MM.1S (cell line): ENCODE data around the gene SLC38A8.

Source experiments
- CTCF ChIP-seq: fragments of 300-600 bp; sonication (generic); IDR thresholded peaks from 2 replicates; pipeline ENCODE4 v1.5.1; 2016; ENCODE audit warnings: antibody characterized with exemption, low read length, mixed read lengths
- EZH2 ChIP-seq: fragments of 300-600 bp; sonication (generic); optimal IDR thresholded peaks from 2 replicates; pipeline ENCODE3; 2017; ENCODE audit warnings: low read depth, mild to moderate bottlenecking, antibody characterized with exemption, low read length, mixed read lengths
- EZH2phosphoT487 ChIP-seq: fragments of 300-600 bp; sonication (generic); IDR thresholded peaks from 2 replicates; pipeline ENCODE4 v1.6.1; 2018; ENCODE audit warnings: antibody characterized with exemption, low read length

- TF ChIP-seq CTCF (no peak), EZH2 (no peak), EZH2phosphoT487 (no peak)
These were observed 26.1 kb downstream of the SLC38A8 start for GRCh38 chr16:84016477-84016876.
